ENCODE measurements around the gene PREPL. TPM values are rescaled to one million over a fixed set of nuclear protein-coding genes. Genes with fewer than 3 reads are reported as not detected.
A peak's percentile ranks its signal among the peaks of the same experiment; 100 is the strongest.

The PREPL gene
- total and polyA plus RNA-seq, 10 of the 15 experiments (the other 5 are each of a cell fraction or from before 2014, with no cell fraction given): 9.2 to 43.0 (median 20.4) TPM

DNA sequence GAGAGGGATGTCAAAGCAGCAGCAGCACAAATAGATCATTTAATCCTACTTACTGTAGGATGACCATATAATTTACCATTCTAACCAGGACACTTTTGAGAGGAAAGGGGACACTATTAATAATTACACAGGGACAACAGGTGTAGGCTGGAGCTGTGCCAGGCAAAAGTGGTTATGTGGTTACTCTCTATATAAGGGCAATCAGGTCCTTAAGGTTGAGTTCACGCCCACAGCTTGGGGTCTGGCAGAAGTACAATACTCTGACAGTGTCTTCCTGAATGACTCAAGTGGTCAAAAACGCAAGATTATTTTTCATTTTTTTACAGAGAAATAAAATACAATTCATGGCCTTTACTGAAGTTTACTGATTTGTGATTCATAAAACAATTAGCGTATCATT is 2.8 kb downstream of the PREPL start (continued):
- TF ChIP-seq E2F8 (IDR thresholded peaks at IDR 0.05; ENCODE audit: low read depth, partially characterized antibody) (no peak), CBFB (IDR thresholded peaks at IDR 0.05; ENCODE audit: low read depth) (peak; percentile 68; the same call in 1 of the 2 replicates), IKZF2 (IDR thresholded peaks at IDR 0.05) (no peak; a peak in 1 of 4 replicates), SMAD1 (IDR thresholded peaks at IDR 0.05; ENCODE audit: low read depth, partially characterized antibody) (peak; percentile 85), IRF4 (IDR thresholded peaks at IDR 0.05; ENCODE audit: low read depth, low read length) (peak; percentile 37; the same call in 1 of the 2 replicates), TAF1 (IDR thresholded peaks at IDR 0.05; ENCODE audit: borderline replicate concordance, low read depth, low read length) (no peak), EP300 (IDR thresholded peaks at IDR 0.05; ENCODE audit: borderline replicate concordance in 1 of 2, control insufficient read depth in 1 of 2, low read depth in 2 of 2, low read length in 2 of 2) (0 out of 4 replicates have a peak, but pooled peaks of 1 of the 2 experiments have one; percentile 33), MTA2 (IDR thresholded peaks at IDR 0.05; ENCODE audit: low read depth) (peak; percentile 41; the same call in 1 of the 2 replicates), SREBF1 (IDR thresholded peaks at IDR 0.05; ENCODE audit: low read length) (no peak), GATAD2B (conservative IDR thresholded peaks at IDR 0.05; ENCODE audit: low read depth) (no peak), BCL11A (IDR thresholded peaks at IDR 0.05; ENCODE audit: low read depth, low read length) (0 out of 2 replicates have a peak, but pooled peaks have one; percentile 40), NR2F1 (conservative IDR thresholded peaks at IDR 0.05) (peak; percentile 79), ATF2 (IDR thresholded peaks at IDR 0.05; ENCODE audit: low read length) (0 out of 2 replicates have a peak, but pooled peaks have one; percentile 52), DPF2 (IDR thresholded peaks at IDR 0.05) (0 out of 2 replicates have a peak, but pooled peaks have one; percentile 45), ZBTB40 (IDR thresholded peaks at IDR 0.05; ENCODE audit: borderline replicate concordance) (no peak), ATF7 (IDR thresholded peaks at IDR 0.05; ENCODE audit: low read depth) (peak; percentile 36; the same call in 1 of the 2 replicates), TCF12 (IDR thresholded peaks at IDR 0.05; ENCODE audit: low read depth, low read length) (peak; percentile 59; the same call in 1 of the 2 replicates)
- TF ChIP-seq, protein P1, sequence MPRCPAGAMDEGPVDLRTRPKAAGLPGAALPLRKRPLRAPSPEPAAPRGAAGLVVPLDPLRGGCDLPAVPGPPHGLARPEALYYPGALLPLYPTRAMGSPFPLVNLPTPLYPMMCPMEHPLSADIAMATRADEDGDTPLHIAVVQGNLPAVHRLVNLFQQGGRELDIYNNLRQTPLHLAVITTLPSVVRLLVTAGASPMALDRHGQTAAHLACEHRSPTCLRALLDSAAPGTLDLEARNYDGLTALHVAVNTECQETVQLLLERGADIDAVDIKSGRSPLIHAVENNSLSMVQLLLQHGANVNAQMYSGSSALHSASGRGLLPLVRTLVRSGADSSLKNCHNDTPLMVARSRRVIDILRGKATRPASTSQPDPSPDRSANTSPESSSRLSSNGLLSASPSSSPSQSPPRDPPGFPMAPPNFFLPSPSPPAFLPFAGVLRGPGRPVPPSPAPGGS (IDR thresholded peaks at IDR 0.05; ENCODE audit: borderline replicate concordance, insufficient read depth, low read depth, low read length, poor library complexity, severe bottlenecking): no peak
